ENCODE data around the gene SCRN2.

SCRN2 gene

GRCh38 chr17:47840742-47841487 lies at the start of gene SCRN2:
Gene SCRN2 (minus strand): TSS chr17:47841273. CDS start chr17:47840843, 430 bp downstream.
- peak; percentile 91 for DNase-seq (ENCODE audit: low spot score)

DNA sequence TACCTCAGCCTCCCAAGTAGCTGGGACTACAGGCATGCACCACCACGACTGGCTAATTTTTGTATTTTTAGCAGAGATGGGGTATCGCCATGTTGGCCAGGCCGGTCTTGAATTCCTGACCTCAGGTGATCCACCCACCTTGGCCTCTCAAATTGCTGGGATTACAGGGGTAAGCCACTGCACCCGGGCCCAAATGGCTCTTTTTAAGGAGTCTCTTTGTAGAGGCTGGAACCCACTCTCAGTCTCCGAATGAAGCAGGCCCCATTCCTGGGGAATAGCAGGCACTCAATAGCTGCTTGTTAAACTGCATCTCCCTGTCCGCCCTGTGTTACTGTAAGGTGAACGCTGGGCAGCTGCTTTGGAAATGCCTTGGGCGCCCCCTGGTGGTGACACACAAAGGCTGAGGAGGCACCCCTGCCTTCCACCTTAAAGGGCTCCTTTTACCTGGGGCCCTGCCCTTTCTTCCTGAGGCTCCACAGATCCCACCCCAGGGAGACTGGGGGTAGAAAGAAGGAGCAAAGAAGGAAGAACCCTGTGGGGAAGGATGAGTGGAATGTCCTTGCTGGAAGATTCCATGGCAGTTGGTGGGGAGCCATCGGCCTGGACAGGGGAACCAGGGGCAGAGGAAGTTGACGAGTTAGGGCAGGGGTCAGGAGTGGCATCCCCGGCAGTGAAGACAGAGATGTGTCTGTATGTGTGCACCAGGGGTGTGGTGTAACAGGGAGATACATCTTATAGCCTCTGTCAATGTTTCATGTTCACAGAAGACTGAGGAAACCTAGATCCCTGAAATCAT lies 48.9 kb upstream of the SCRN2 start:
- peak; percentile 71 for DNase-seq (ENCODE audit: low spot score)

DNA sequence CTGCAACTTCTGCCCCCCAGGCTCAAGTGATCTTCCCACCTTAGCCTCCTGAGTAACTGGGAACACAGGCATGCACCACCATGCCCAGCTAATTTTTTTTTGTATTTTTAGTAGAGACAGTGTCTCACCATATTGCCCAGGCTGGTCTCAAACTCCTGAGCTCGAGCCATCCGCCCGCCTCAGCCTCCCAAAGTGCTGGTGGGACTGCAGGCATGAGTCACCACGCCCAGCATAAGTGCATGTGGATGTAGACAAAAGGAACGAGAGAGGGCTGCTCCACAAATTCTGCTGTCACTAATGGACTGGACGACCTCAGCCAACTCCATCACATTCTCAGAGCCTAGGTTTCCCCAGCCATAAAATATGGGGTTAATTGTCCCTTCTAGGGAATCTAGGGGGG lies 47.2 kb upstream of the SCRN2 start:
- DNase-seq (ENCODE audit: low spot score) = no peak

GRCh38 chr17:47884905-47885730 lies 44.0 kb upstream of the SCRN2 start:
- no peak for DNase-seq (ENCODE audit: low spot score)

DNA sequence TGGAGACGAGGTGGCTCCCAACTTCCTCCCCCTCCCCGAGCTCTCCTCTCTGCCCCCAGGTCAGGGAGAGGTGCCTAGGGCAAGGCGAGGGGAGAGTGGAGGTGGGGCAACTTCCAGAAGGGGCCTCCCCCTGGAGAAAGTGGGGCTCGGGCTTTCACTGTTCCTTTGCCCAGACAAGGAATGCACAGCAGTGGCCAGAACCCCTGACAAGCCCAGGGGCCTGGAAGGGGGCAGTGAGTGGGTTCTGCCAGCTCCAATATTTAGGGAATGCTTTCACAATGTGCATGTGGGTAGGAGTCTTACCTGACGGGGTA lies 43.3 kb upstream of the SCRN2 start:
- no peak for DNase-seq (ENCODE audit: low spot score)

- DNase-seq (ENCODE audit: low spot score) = no peak
Observed at GRCh38 chr17:47883589-47884426, 42.7 kb upstream of the SCRN2 start.

DNA sequence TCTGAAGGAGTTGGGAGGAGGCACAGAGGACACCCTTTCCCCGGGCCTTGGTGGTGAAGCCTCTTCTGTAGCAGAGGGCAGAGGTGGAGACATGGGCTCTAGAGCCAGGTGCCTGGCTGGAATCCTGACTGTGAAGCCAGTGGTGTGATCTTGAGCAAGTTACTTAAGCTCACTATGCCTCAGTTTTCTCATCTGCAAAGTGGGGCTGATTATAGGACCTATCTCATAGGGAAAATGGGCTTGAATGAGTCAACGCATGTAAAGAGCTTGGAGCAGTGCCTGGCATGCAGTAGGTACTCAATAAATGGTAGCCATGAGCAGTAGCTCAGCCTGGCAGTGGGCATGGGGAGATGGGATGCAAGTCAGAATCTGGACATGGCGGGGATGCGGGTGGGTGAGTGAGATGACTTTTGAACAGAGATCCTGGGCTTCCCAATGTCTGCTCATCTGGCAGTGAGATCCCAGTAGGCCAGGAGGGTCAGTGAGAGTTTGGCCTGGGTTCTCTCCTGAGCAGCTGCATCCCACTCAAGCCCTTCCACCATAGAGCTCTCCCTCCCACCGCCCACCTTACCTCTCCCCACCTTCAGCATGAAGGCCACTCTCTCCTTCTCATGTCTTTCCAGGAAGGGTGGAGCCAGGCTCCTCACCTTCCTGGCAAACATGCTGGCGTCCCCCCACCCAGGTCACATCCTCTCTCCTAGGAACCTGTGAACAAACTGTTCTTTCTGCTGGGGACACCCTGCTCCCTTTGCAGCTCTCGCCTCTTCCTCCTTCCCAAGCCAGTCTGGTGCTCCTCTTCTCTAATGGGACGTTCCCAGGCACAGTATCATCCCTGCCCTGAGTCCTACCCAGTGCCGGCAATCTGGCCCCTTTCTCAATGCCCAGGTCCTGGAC lies 41.9 kb upstream of the SCRN2 start:
- DNase-seq (ENCODE audit: low spot score) = no peak

DNA sequence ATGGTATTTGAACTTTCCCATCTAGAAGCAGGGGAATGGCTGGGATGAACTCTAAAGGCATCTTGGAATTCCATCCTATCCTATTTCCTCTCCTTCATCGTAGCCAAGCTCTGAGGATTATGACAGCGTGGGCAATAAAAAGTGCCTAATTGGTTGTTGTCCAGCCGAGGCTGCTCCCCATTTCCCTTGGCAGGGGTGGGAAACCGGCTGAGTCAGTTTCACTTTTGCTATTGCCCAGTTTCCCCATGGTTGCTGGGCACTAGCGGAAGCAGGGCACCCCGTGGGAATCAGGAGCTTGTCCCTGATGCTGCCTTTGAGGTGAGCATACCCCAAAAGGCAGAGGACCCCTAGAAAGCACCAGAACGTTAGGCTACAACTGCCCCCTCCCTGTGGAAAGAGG lies 41.2 kb upstream of the SCRN2 start:
- peak; percentile 40 for DNase-seq (ENCODE audit: low spot score)

DNA sequence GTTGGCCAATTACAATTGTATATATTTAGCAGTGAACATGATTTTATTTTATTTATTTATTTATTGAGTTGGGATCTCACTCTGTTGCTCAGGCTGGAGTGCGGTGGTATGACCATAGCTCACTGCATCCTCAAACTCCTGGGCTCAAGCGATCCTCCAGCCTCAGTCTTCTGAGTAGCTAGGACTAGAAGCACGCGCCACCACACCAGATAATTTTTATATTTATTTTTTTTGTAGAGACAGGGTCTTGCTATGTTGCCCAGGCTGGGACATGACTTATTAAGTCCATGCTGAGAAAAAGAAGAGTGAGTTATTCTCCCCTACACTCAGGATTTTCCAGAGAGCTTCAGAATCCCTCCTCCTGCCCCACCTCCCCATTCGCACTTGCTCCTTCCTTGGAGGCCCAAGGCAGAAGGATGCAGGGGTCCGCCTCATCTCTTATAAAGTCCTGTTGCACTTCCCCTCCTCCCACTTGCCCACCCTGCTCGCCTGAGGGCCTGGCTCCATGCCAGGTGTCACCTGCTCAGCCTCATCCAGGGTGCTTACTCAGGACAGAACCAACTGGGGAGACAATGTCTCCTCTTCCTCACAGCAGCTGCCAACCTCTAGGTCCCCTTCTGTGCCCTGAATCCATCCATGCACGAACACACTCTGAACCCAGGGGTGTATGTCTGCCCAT lies 38.8 kb upstream of the SCRN2 start:
- no peak for DNase-seq (ENCODE audit: low spot score)

DNA sequence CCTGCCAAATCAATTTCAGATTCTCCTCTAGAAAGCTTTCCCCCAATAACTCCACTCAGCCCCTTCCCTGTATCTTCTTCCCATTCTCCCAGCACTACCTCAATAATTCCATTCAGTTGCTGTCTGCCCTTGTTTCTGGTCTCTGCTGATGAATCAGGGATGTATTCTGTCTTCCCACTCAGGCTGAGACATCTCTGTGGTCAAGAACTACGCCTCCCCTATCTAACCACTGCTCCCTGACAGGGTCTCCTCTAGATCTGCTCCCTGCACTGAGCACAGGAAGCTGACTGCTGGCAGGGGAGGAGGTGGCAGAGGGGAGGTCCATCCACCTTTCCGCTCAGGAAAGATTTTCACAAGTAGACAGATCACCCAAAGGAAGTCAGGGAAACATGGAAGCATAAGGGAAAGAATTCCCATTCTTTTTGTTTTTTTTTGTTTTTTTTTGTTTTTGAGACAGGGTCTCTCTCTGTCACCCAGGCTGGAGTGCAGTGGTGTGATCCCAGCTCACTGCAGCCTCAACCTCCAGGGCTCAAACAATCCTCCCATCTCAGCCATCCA lies 38.0 kb upstream of the SCRN2 start:
- DNase-seq (ENCODE audit: low spot score) = no peak

DNA sequence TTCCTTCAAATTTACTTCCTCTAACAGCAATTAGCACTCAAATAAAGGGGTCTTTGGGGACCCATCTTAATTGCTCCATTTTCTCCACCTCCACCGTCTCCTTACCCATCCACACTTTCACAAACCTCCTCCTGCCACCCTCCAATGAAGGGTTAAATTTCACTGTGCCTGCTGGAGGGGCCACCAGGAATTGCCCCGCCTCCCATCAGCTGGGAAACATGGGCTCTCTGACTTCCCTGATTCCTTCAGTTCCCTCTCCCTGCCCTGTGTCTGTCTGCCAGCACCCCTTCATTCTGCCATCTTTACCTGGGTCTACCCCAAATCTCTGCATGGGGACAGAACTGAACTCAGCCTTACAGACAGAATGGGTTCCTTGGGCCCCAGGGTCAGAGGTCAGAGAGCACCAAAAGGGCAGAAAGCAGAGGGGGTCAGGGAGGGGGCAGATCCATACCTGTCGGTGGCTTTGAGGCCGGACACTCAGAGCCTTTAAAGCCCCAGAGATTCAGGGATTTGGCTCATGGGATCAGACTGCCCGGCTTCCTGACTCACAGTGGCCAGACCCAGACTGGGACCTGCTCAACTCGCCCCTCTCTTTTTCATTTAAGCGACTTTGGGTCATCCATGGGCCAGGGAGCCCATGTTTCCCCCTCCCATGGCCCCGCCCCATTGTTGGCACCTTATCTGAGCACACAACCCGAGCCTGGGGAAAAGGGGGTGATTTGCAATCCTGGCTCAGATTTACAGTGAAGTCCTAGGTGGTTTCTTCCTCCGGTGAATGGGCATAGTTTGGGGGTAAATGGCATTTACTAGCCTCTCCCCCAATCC lies 37.3 kb upstream of the SCRN2 start:
- no peak for DNase-seq (ENCODE audit: low spot score)

GRCh38 chr17:47877368-47878034 lies 36.4 kb upstream of the SCRN2 start:
- DNase-seq (ENCODE audit: low spot score) = no peak

GRCh38 chr17:47875011-47875985 lies 34.2 kb upstream of the SCRN2 start:
- no peak for DNase-seq (ENCODE audit: low spot score)

- DNase-seq (ENCODE audit: low spot score) = no peak
Observed at GRCh38 chr17:47873200-47874090, 32.4 kb upstream of the SCRN2 start.

DNA sequence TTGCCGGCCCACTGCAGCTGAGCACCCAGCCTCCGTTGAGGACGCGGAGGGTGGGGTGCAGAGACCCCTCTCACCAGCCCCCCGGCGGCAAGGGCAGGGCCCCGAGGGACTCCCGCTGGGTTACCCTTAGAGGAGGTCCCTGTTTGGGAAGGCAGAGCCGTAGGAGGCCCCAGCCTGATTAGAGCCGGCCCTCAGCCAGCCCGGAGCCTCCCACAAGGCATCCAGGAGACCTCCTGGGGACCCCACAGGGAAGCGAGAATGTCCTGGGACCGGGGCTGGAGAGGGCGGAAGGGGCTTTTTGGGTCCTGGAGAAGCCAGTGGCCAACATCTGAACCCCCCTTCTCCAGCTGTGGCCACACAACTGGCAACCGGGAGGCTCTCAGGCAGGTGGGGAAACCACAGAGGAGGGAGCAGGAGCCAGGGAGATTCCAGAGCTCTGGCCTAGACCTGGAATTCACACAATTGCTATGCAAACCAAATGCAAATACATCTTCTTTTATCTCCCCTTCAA lies 31.6 kb upstream of the SCRN2 start:
- DNase-seq (ENCODE audit: low spot score) = no peak

Measured in AG08396 (cell line).